Upper lobe of left lung (tissue), 6 donors: ENCODE results near the gene ZFYVE1. TPM values are rescaled to one million over a fixed set of nuclear protein-coding genes. Genes with fewer than 3 reads are reported as not detected.
A peak's percentile ranks its signal among the peaks of the same experiment; 100 is the strongest.

Source experiments
- ATAC-seq, 2 donors: fragments of 200-7000 bp; cut with Tn5 transposase; one replicate each; pipeline ENCODE4 v1.9.1; 2022; ENCODE audit warnings: mild to moderate bottlenecking in 2 of 2, moderate library complexity in 2 of 2; ENCODE audit not compliant: low FRiP score in 2 of 2
- DNase-seq, 2 donors: peaks; one replicate each; pipeline ENCODE4 v3.0.0-alpha.2; 2019 to 2020
- H3K27ac ChIP-seq, 4 donors: fragments of 200-600 bp; sonication (generic); one replicate each; pipeline ENCODE4 v1.5.1; 2016 to 2019
- H3K27me3 ChIP-seq, 4 donors: fragments of 200-600 bp; sonication (generic); one replicate each; pipeline ENCODE4 v1.5.1; 2017 to 2019
- H3K36me3 ChIP-seq, 4 donors: fragments of 200-600 bp; sonication (generic); one replicate each; pipeline ENCODE4 v1.5.1; 2016 to 2019
- H3K4me1 ChIP-seq, 4 donors: fragments of 200-600 bp; sonication (generic); one replicate each; pipeline ENCODE4 v1.5.1; 2018 to 2019
- H3K4me3 ChIP-seq, 4 donors: fragments of 200-600 bp; sonication (generic); one replicate each; pipeline ENCODE4 v1.5.1; 2017 to 2019; ENCODE audit warnings: mild to moderate bottlenecking in 2 of 4, moderate library complexity in 1 of 4
- H3K9me3 ChIP-seq, 4 donors: fragments of 200-600 bp; sonication (generic); one replicate each; pipeline ENCODE4 v1.5.1; 2018 to 2019
- CTCF ChIP-seq, 6 experiments: fragments of 450-650 bp in 4 of 6; fragments of 200-600 bp in 2 of 6; sonication (generic) in 2 of 6; IDR thresholded peaks; one replicate each; pipeline ENCODE4 v1.5.1; 2016 to 2019; ENCODE audit warnings: antibody characterized with exemption in 6 of 6
- EP300 ChIP-seq, 4 donors: sonication (generic); formaldehyde crosslinking; IDR thresholded peaks; one replicate each; pipeline ENCODE4 v1.5.1; 2017; ENCODE audit warnings: antibody characterized with exemption in 4 of 4, control low read depth in 2 of 4
- POLR2A ChIP-seq, 4 donors: fragments of 450-650 bp; IDR thresholded peaks; one replicate each; pipeline ENCODE4 v1.5.1; 2016 to 2017; ENCODE audit warnings: antibody characterized with exemption in 4 of 4, mild to moderate bottlenecking in 2 of 4
- POLR2AphosphoS5 ChIP-seq, 2 donors: sonication (generic); formaldehyde crosslinking; IDR thresholded peaks; one replicate each; pipeline ENCODE4 v1.5.1; 2017; ENCODE audit warnings: antibody characterized with exemption in 2 of 2
- WGBS, 2 donors: methylation state at CpG; one replicate each; pipeline ENCODE4 v1.1.5; 2017 to 2018; 5-methylcytosine and 5-hydroxymethylcytosine counted together
- total RNA-seq, 6 donors: library from RNA; depleted of rRNA in 4 of 6; stranded (reverse); fragments of >200 nt in 4 of 6; gene quantifications; one replicate each; pipeline versions ENCODE4 v1.1.0 to v1.2.1, GENCODE V29; 2016 to 2021
- donor health status: DM: no; HTN: no; CAD: no; lungs with moderate emphysema.
- donor health status: DM: no; HTN: yes; CAD: no; lungs with severe emphysema.

The ZFYVE1 gene
- total RNA-seq = 10 to 100 TPM; 13.4 to 24.1 (median 22.0) TPM

- no peaks in the 10 kb centered on the region for H3K9me3 ChIP-seq
- TF ChIP-seq POLR2AphosphoS5 (IDR thresholded peaks at IDR 0.05) (peak; percentile 69 to 98), CTCF (IDR thresholded peaks at IDR 0.05) (peak in 1 of 6 experiments; percentile 4), EP300 (IDR thresholded peaks at IDR 0.05) (peak in 1 of 4 donors; percentile 3), POLR2A (IDR thresholded peaks at IDR 0.05) (peak in 3 of 4 donors; percentile 55 to 89 (median 81))
- ATAC-seq = peak; percentile 100
- H3K27ac ChIP-seq = peak within 1 kb of the TSS; percentile 82 to 97 (median 88)
- DNase-seq = peak; percentile 92 to 99
- H3K4me3 ChIP-seq = peak within 1 kb of the TSS; percentile 87 to 92 (median 88)
- peaks cover 0 to 16% (median 12%) of the 10 kb centered on the region in 4 donors for H3K36me3 ChIP-seq
- no peaks in the 10 kb centered on the region for H3K27me3 ChIP-seq
- 2% methylated on average over 20 to 42 of the region's 42 CpGs for WGBS, 2 donors
- peaks cover 9 to 27% (median 18%) of the 10 kb centered on the region in 4 donors for H3K4me1 ChIP-seq
Observed at GRCh38 chr14:73026845-73027542, at the start of gene ZFYVE1. ZFYVE1 (minus strand) TSS chr14:73027106; CDS start chr14:73024508, 2,598 bp downstream.

GRCh38 chr14:73069585-73069984, 42.7 kb upstream of the ZFYVE1 start:
- H3K36me3 ChIP-seq = peaks cover 17 to 71% (median 24%) of the 10 kb centered on the region in 4 donors
- H3K9me3 ChIP-seq = no peaks in the 10 kb centered on the region
- no peak overlapping the region for H3K27ac ChIP-seq
- WGBS, 2 donors = 98 to 100% methylated on average over 4 of the region's 4 CpGs
- DNase-seq (no peak), ATAC-seq (no peak)
- TF ChIP-seq POLR2A (IDR thresholded peaks at IDR 0.05) (no peak), CTCF (IDR thresholded peaks at IDR 0.05) (no peak), EP300 (IDR thresholded peaks at IDR 0.05) (no peak), POLR2AphosphoS5 (IDR thresholded peaks at IDR 0.05) (no peak)
- peaks cover 0 to 5% (median 2%) of the 10 kb centered on the region in 4 donors for H3K4me1 ChIP-seq
- H3K4me3 ChIP-seq = no peak overlapping the region
- no peaks in the 10 kb centered on the region for H3K27me3 ChIP-seq

GRCh38 chr14:73058922-73059673, 32.2 kb upstream of the ZFYVE1 start:
- no peaks in the 10 kb centered on the region for H3K9me3 ChIP-seq
- H3K36me3 ChIP-seq = peaks cover 0 to 9% (median under 1%) of the 10 kb centered on the region in 4 donors
- H3K4me1 ChIP-seq = peaks cover 22 to 49% (median 31%) of the 10 kb centered on the region in 4 donors
- ATAC-seq = peak; percentile 8 to 57
- peak overlapping the region; percentile 64 to 82 (median 75) for H3K4me3 ChIP-seq
- TF ChIP-seq EP300 (IDR thresholded peaks at IDR 0.05) (no peak), POLR2A (IDR thresholded peaks at IDR 0.05) (no peak), CTCF (IDR thresholded peaks at IDR 0.05) (no peak), POLR2AphosphoS5 (IDR thresholded peaks at IDR 0.05) (no peak)
- WGBS, 2 donors = 0% methylated on average over 26 to 27 of the region's 27 CpGs
- DNase-seq = peak in 1 of 2 donors; percentile 40
- no peaks in the 10 kb centered on the region for H3K27me3 ChIP-seq
- peak overlapping the region; percentile 89 to 95 (median 94) for H3K27ac ChIP-seq

GRCh38 chr14:73058224-73058921, 31.5 kb upstream of the ZFYVE1 start, which contains the start of gene RBM25:
RBM25 (plus strand) TSS chr14:73058534; CDS start chr14:73071642, 13,108 bp downstream.
- 0% methylated on average over 5 to 54 of the region's 57 CpGs for WGBS, 2 donors
- TF ChIP-seq POLR2A (IDR thresholded peaks at IDR 0.05) (peak; percentile 89 to 99 (median 96)), CTCF (IDR thresholded peaks at IDR 0.05) (peak in 2 of 6 experiments; percentile 2 to 14), POLR2AphosphoS5 (IDR thresholded peaks at IDR 0.05) (peak; percentile 98 to 99), EP300 (IDR thresholded peaks at IDR 0.05) (peak in 1 of 4 donors; percentile 86)
- Histone ChIP-seq H3K36me3 (peaks cover 0 to 1% (median 0%) of the 10 kb centered on the region in 4 donors), H3K9me3 (no peaks in the 10 kb centered on the region), H3K27ac (peak within 1 kb of the TSS; percentile 89 to 95 (median 94)), H3K4me1 (peaks cover 19 to 42% (median 31%) of the 10 kb centered on the region in 4 donors), H3K27me3 (no peaks in the 10 kb centered on the region), H3K4me3 (peak within 1 kb of the TSS; percentile 64 to 82 (median 75))
- ATAC-seq (peak; percentile 100), DNase-seq (peak; percentile 99)
